ENCODE data around the gene SLC39A9. TPM values are rescaled to one million over a fixed set of nuclear protein-coding genes. Genes with fewer than 3 reads are reported as not detected.

Gene SLC39A9
- total and polyA plus RNA-seq, 2 experiments from 2014 or later = 32.9 to 90.9 TPM

GRCh38 chr14:69401841-69402240 lies 3.3 kb downstream of the SLC39A9 start:
- 92 to 98% methylated on average over 2 of the region's 2 CpGs for WGBS, 2 experiments (ENCODE audit: low coverage in 1 of 2, low lambda C conversion rate in 2 of 2, missing lambda C conversion rate in 2 of 2)
- Histone ChIP-seq H3K9me2 (ENCODE audit: insufficient read depth) (no peaks in the 10 kb centered on the region), H3K4me2 (ENCODE audit: unreplicated experiment) (peak overlapping the region; percentile 98), H3K27me3 (replicated peaks; ENCODE audit: insufficient read depth) (no peaks in the 10 kb centered on the region), H3K36me3 (ENCODE audit: low read depth) (no peaks in the 10 kb centered on the region), H3F3A (ENCODE audit: insufficient read depth) (no peaks in the 10 kb centered on the region), H3K27ac (no peak overlapping the region), H2AFZ (no peak overlapping the region), H3K4me1 (ENCODE audit: insufficient read depth) (peaks cover 33% of the 10 kb centered on the region), H3K9me3 (ENCODE audit: low read depth) (no peaks in the 10 kb centered on the region), H4K20me1 (ENCODE audit: insufficient read depth) (no peaks in the 10 kb centered on the region; the same call in 1 of the 2 replicates), H3K79me2 (ENCODE audit: insufficient read depth) (peaks cover 95% of the 10 kb centered on the region), H3K9ac (no peak overlapping the region), H3K4me3 (peak overlapping the region; percentile 95)
- TF ChIP-seq EZH2 (IDR thresholded peaks at IDR 0.05; ENCODE audit: insufficient read depth, poor library complexity, severe bottlenecking) (no peak), EZH2phosphoT487 (IDR thresholded peaks at IDR 0.05; ENCODE audit: insufficient read depth, low read depth) (no peak)
- DNase-seq = no peak
- in situ Hi-C loops (cut with MboI) = no loop called here

GRCh38 chr14:69404478-69404877 lies 6.0 kb downstream of the SLC39A9 start:
- in situ Hi-C loops (cut with MboI) = no loop called here
- H3K4me1 ChIP-seq (ENCODE audit: insufficient read depth) = peaks cover 29% of the 10 kb centered on the region
- H3K4me2 ChIP-seq (ENCODE audit: unreplicated experiment) = no peak overlapping the region
- no peak overlapping the region for H3K4me3 ChIP-seq
- H3F3A ChIP-seq (ENCODE audit: insufficient read depth) = no peaks in the 10 kb centered on the region
- H4K20me1 ChIP-seq (ENCODE audit: insufficient read depth) = no peaks in the 10 kb centered on the region; the same call in 1 of the 2 replicates
- no peak overlapping the region for H2AFZ ChIP-seq
- H3K9me3 ChIP-seq (ENCODE audit: low read depth) = no peaks in the 10 kb centered on the region
- no peaks in the 10 kb centered on the region for H3K27me3 ChIP-seq (replicated peaks; ENCODE audit: insufficient read depth)
- H3K9me2 ChIP-seq (ENCODE audit: insufficient read depth) = no peaks in the 10 kb centered on the region
- H3K79me2 ChIP-seq (ENCODE audit: insufficient read depth) = peaks cover 100% of the 10 kb centered on the region
- H3K27ac ChIP-seq = no peak overlapping the region
- TF ChIP-seq EZH2phosphoT487 (IDR thresholded peaks at IDR 0.05; ENCODE audit: insufficient read depth, low read depth) = no peak
- TF ChIP-seq EZH2 (IDR thresholded peaks at IDR 0.05; ENCODE audit: insufficient read depth, poor library complexity, severe bottlenecking) = no peak
- no peak overlapping the region for H3K9ac ChIP-seq
- H3K36me3 ChIP-seq (ENCODE audit: low read depth) = no peaks in the 10 kb centered on the region
- WGBS, 2 experiments (ENCODE audit: low coverage in 1 of 2, low lambda C conversion rate in 2 of 2, missing lambda C conversion rate in 2 of 2) = 76 to 84% methylated on average over 3 of the region's 3 CpGs
- DNase-seq = no peak

- WGBS, 2 experiments (ENCODE audit: low coverage in 1 of 2, low lambda C conversion rate in 2 of 2, missing lambda C conversion rate in 2 of 2) = 94 to 99% methylated on average over 5 of the region's 5 CpGs
- in situ Hi-C loops (cut with MboI) = no loop called here
- Histone ChIP-seq H3K4me1 (ENCODE audit: insufficient read depth) (peaks cover 25% of the 10 kb centered on the region), H4K20me1 (ENCODE audit: insufficient read depth) (no peaks in the 10 kb centered on the region; the same call in 1 of the 2 replicates), H3K27me3 (replicated peaks; ENCODE audit: insufficient read depth) (no peaks in the 10 kb centered on the region), H3K4me2 (ENCODE audit: unreplicated experiment) (no peak overlapping the region), H3K4me3 (no peak overlapping the region), H3K27ac (no peak overlapping the region), H2AFZ (no peak overlapping the region), H3K36me3 (ENCODE audit: low read depth) (no peaks in the 10 kb centered on the region), H3F3A (ENCODE audit: insufficient read depth) (no peaks in the 10 kb centered on the region), H3K9me3 (ENCODE audit: low read depth) (no peaks in the 10 kb centered on the region), H3K79me2 (ENCODE audit: insufficient read depth) (peaks cover 100% of the 10 kb centered on the region), H3K9ac (no peak overlapping the region), H3K9me2 (ENCODE audit: insufficient read depth) (no peaks in the 10 kb centered on the region)
- TF ChIP-seq EZH2phosphoT487 (IDR thresholded peaks at IDR 0.05; ENCODE audit: insufficient read depth, low read depth) (no peak), EZH2 (IDR thresholded peaks at IDR 0.05; ENCODE audit: insufficient read depth, poor library complexity, severe bottlenecking) (no peak)
- DNase-seq = no peak
These were observed 6.4 kb downstream of the SLC39A9 start for GRCh38 chr14:69404883-69405282.

GRCh38 chr14:69405762-69406161 lies 7.3 kb downstream of the SLC39A9 start:
- Histone ChIP-seq H3K79me2 (ENCODE audit: insufficient read depth) (peaks cover 100% of the 10 kb centered on the region), H3K4me2 (ENCODE audit: unreplicated experiment) (no peak overlapping the region), H3F3A (ENCODE audit: insufficient read depth) (no peaks in the 10 kb centered on the region), H3K36me3 (ENCODE audit: low read depth) (no peaks in the 10 kb centered on the region), H3K9ac (no peak overlapping the region), H4K20me1 (ENCODE audit: insufficient read depth) (no peaks in the 10 kb centered on the region; the same call in 1 of the 2 replicates), H2AFZ (no peak overlapping the region), H3K4me1 (ENCODE audit: insufficient read depth) (peaks cover 16% of the 10 kb centered on the region), H3K9me3 (ENCODE audit: low read depth) (no peaks in the 10 kb centered on the region), H3K4me3 (no peak overlapping the region), H3K9me2 (ENCODE audit: insufficient read depth) (no peaks in the 10 kb centered on the region), H3K27me3 (replicated peaks; ENCODE audit: insufficient read depth) (no peaks in the 10 kb centered on the region), H3K27ac (no peak overlapping the region)
- TF ChIP-seq EZH2phosphoT487 (IDR thresholded peaks at IDR 0.05; ENCODE audit: insufficient read depth, low read depth) (no peak), EZH2 (IDR thresholded peaks at IDR 0.05; ENCODE audit: insufficient read depth, poor library complexity, severe bottlenecking) (no peak)
- in situ Hi-C loops (cut with MboI) = no loop called here
- DNase-seq = no peak
